GM21526 (cell line): ENCODE measurements around the gene EVI5.
A peak's percentile ranks its signal among the peaks of the same experiment; 100 is the strongest.

Source experiments
- ATAC-seq: cut with Tn5 transposase; IDR thresholded peaks from one replicate; pipeline ENCODE4 v1.9.1; 2021; ENCODE audit warnings: moderate library complexity; ENCODE audit not compliant: unreplicated experiment, low FRiP score

EVI5 gene

GRCh38 chr1:92473781-92474495 is 311.0 kb downstream of the EVI5 start:
- peak; percentile 64 for ATAC-seq

GRCh38 chr1:92470216-92470615 is 314.7 kb downstream of the EVI5 start:
- no peak for ATAC-seq

- no peak for ATAC-seq
Measured at GRCh38 chr1:92466683-92467352, 318.1 kb downstream of the EVI5 start.

GRCh38 chr1:92465256-92465647 is 319.7 kb downstream of the EVI5 start:
- no peak for ATAC-seq

GRCh38 chr1:92464588-92465255 is 320.2 kb downstream of the EVI5 start:
- ATAC-seq: no peak

GRCh38 chr1:92461364-92462097 is 323.4 kb downstream of the EVI5 start:
- ATAC-seq: peak; percentile 78

- no peak for ATAC-seq
Measured at GRCh38 chr1:92459871-92460320, 325.0 kb downstream of the EVI5 start.
